HUES6 (cell line): ENCODE results near the gene NOL4L.

ENCODE experiments used
- H3K27ac ChIP-seq: 2 replicates; pipeline ENCODE4 v1.7.0; 2013; ENCODE audit warnings: low read depth, mild to moderate bottlenecking, low read length, inconsistent platforms
- H3K27me3 ChIP-seq: 2 replicates; pipeline ENCODE4 v1.6.1; 2013; ENCODE audit warnings: low read length; ENCODE audit not compliant: control insufficient read depth, insufficient read depth
- H3K36me3 ChIP-seq: 2 replicates; pipeline ENCODE4 v1.6.1; 2013; ENCODE audit warnings: low read length; ENCODE audit not compliant: control insufficient read depth, insufficient read depth
- H3K4me1 ChIP-seq: 2 replicates; pipeline ENCODE4 v1.6.1; 2013; ENCODE audit warnings: low read length; ENCODE audit not compliant: control insufficient read depth, insufficient read depth
- H3K4me3 ChIP-seq: 2 replicates; pipeline ENCODE4 v1.5.1; 2013; ENCODE audit warnings: low read depth, low read length
- H3K9ac ChIP-seq: one replicate; pipeline ENCODE4 v1.6.1; 2013; ENCODE audit warnings: mild to moderate bottlenecking, low read length
- H3K9me3 ChIP-seq: 2 replicates; pipeline ENCODE4 v1.6.1; 2013; ENCODE audit warnings: low read depth, low read length; ENCODE audit not compliant: control insufficient read depth, insufficient read depth

NOL4L gene

DNA sequence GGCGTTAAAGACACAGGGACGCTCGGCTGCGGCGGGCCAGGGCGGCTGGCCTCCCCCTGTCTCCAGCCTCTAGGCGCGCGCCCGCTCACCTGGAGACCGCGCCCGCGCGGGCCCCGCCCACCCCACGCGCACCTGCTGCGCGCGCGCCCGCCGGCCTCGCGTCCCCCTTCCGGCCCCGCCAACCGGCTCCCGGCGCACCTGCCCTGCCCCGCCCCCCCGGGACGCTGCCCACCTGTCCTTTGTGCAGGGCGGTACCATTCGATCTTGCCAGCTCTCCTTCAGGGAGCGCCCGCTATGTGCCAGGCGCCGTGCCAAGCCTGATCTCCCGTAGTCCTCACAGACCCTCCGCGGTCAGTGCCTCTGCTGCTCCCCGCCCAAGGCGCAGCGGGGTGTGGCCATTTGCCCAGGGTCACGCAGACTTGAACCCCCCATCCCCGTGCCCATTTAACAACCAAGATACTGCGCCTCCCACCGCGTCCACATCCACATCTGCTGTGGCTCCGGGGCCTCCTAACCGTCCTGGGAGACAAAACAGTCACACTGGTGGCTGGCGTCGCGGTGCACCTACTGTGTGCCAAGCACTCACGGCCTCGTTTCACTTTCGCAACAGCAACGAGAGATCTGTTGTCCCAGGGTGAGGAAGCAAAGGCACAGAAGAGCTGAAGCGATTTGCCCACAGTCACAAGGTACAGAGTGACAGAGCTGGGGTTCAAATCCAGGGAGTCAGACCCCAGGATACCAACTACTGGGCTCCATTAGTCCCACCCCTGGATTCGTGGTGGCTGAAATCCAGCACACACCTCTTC is 48.1 kb downstream of the NOL4L start:
- Histone ChIP-seq H3K36me3 (no peaks in the 10 kb centered on the region), H3K27ac (no peak overlapping the region), H3K9ac (no peak overlapping the region), H3K4me3 (peak overlapping the region; percentile 53), H3K27me3 (peaks cover 40% of the 10 kb centered on the region), H3K9me3 (no peaks in the 10 kb centered on the region), H3K4me1 (peaks cover 49% of the 10 kb centered on the region)

DNA sequence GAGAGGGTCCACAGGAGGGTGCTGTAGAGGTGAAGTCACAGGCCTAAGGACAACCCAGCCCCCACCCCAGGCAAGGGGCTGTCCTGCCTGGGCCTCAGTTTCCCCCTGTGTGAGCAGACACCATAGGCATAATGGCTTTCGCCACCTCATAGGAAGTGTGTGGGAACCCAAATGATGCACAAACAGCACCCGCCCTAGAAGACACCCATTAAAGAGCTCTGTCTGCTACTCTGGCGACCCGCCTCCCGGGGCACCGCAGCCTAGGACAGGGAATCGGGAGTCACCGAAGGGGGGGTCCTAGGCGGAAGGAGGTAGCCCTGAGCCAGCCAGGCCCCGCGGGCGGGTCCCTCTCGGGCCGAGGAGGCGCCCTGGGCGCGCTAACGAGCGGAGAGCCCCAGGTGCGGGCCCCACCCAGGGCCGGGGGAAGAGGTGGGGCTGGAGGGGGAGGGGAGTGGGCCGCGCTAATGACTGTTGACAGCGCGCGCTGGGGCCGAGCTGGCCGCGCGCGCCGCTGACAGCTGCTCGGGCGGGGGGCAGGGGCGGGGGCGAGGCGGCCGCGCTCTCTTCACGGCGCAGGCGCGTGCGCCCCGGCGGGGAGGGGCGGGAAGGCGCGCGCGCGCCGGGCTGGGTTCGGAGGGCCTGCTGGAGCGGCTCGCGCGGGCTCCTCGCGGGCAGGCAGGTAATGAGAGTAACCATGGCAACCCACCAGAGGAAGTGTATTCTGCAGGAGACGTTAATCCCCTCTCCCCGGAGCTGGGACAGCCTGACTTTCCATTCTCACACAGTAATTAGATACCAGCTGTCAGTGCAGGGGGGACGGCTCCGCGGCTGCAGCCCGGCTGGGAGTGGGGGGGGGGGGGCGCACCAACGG is 48.9 kb downstream of the NOL4L start:
- peak overlapping the region; percentile 57 for H3K4me3 ChIP-seq
- H3K9me3 ChIP-seq = no peaks in the 10 kb centered on the region
- H3K9ac ChIP-seq = no peak overlapping the region
- H3K27me3 ChIP-seq = peaks cover 40% of the 10 kb centered on the region
- H3K27ac ChIP-seq = no peak overlapping the region
- peaks cover 42% of the 10 kb centered on the region for H3K4me1 ChIP-seq
- H3K36me3 ChIP-seq = no peaks in the 10 kb centered on the region

DNA sequence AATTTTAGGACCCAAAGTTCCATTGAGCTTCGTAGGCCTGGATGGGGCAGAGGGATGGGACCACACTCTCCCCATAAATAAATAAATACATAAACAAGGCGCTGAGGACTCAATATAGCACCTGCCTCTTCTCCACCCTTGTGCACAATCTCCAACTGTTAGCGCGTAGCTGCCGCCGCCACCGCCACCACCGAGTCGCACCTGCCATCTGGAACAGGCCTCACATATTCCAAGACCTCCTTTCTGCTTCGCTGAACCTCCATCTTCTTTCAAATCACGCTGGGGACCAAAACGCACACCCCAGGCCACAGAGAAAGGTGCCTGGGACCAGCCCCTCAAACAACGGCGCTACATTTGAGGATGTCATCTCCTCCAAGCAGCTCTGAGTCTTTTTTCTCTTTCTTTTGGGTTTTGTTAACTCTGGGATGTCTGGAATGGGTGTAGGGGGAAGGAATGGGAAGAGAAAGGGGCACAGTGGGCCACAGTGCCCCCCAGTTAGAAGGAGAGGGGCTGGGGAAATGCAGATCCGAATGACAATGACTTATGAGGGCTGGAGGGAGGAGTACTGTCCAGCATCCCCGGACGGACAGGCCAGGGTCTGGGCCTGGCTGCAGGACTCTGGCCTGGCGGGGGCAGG is 49.7 kb downstream of the NOL4L start:
- no peak overlapping the region for H3K27ac ChIP-seq
- peaks cover 40% of the 10 kb centered on the region for H3K27me3 ChIP-seq
- H3K4me1 ChIP-seq = peaks cover 42% of the 10 kb centered on the region
- H3K4me3 ChIP-seq = peak overlapping the region; percentile 57
- H3K36me3 ChIP-seq = no peaks in the 10 kb centered on the region
- H3K9me3 ChIP-seq = no peaks in the 10 kb centered on the region
- no peak overlapping the region for H3K9ac ChIP-seq

DNA sequence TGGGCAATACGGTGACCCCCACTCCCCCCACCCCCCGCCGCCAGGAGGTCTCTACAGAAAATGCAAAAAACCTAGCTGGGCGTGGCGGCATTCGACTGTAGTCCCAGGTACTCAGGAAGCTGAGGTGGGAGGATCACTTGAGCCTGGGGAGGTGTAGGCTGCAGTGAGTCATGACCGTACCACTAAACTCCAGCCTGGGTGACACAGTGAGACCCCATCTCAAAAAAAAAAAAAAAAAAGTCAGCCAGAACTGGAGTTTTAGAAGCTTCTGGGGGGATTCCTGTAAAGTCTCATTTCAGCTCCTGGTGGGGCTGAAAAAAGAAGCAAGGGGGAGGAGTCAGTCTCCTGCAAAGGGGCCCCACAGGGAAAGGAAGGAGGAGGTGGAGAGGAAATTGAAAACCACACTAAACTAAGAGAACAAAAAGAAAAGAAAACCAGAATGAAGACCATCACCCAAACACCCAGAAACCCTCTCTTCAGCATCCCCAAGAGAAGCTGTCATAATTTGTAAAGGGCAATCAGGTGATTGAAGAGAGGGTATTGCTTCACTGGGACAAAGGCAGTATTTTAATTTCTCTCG is 50.4 kb downstream of the NOL4L start:
- Histone ChIP-seq H3K27ac (no peak overlapping the region), H3K27me3 (peaks cover 40% of the 10 kb centered on the region)

DNA sequence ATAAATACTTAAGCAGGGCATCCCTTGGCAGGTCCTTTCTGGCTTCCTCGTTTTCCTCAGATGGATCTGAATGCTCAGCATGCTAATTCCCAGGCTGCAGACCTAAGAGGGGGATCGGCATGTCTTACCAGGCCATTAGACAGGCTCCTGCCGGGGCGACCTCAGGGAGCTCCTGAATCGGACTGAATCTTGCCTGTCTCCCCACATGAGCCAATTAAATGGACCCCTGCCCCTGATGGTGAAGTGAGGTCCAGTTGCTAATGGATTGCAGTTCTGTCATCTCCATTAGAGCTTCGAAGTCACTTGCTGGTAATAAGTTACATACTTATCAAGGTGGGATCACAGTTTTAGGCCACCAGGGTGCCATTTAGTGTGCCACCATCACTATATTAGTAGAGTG is 51.4 kb downstream of the NOL4L start:
- Histone ChIP-seq H3K27ac (no peak overlapping the region), H3K4me3 (no peak overlapping the region), H3K4me1 (peaks cover 38% of the 10 kb centered on the region), H3K9ac (no peak overlapping the region), H3K9me3 (no peaks in the 10 kb centered on the region), H3K27me3 (peaks cover 43% of the 10 kb centered on the region), H3K36me3 (no peaks in the 10 kb centered on the region)

More for the DNA sequence above, 50.4 kb downstream of the NOL4L start:
- H3K9me3 ChIP-seq = no peaks in the 10 kb centered on the region
- H3K36me3 ChIP-seq = no peaks in the 10 kb centered on the region
- H3K4me1 ChIP-seq = peaks cover 42% of the 10 kb centered on the region
- H3K4me3 ChIP-seq = no peak overlapping the region
- no peak overlapping the region for H3K9ac ChIP-seq

DNA sequence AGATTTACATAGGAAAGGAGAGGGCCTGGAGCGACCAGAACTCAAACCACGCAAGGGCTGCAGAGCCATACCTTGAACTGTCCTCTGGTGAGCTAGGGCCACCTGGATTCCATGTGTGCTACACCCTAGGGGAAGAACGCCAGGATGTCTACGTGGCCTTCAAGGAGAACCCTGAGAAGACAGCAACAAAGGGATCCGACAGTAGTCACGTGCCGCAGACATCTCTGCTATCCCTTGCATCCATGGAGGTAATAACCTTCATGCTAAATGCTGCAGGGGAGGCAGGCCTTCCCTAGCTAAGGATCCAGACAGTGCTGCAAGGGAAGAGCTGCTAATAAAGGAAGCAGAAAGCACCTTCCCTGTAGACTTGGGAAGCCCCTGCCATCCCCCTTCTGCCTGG is 52.9 kb downstream of the NOL4L start:
- H3K27me3 ChIP-seq = peaks cover 45% of the 10 kb centered on the region
- no peaks in the 10 kb centered on the region for H3K36me3 ChIP-seq
- H3K4me3 ChIP-seq = no peak overlapping the region
- peaks cover 40% of the 10 kb centered on the region for H3K4me1 ChIP-seq
- no peak overlapping the region for H3K27ac ChIP-seq
- H3K9ac ChIP-seq = no peak overlapping the region
- no peaks in the 10 kb centered on the region for H3K9me3 ChIP-seq

DNA sequence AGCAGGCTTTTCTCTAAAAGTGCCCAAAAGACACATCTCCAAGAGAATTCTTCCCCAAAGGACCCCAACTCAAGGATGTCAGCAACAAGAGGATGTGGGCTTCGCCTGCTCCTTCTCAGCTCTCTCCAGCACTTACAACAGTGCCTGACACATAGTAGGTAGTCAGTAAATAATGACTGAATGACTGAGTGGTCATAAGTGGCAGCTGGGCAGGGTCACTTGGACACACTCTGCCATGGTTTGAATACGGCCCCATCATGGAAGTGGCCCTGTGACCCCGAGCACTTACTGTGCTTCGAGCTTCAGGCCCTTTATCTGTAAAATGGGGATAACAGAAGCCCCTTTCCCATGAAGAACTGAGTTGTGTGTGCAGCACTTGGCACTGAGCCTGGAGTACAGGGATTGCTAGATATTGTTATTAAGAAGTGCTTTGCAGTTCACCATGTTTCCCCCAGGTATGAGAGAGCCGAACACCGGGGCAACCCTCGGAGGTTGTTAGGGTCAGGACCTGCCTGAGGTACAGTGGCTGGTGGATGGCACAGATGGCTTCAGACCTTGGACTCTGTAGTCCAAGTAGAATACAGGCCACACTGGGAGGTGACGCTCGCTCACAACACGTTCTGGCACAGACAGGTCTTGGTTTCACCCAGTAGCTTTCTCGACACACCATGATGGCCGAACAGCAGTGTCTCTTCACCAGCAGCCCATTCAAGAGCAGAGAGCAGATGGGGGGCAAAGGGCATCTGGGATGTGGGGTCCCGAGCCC is 56.0 kb downstream of the NOL4L start:
- H3K36me3 ChIP-seq = no peaks in the 10 kb centered on the region
- H3K4me1 ChIP-seq = peaks cover 19% of the 10 kb centered on the region; the same call in 1 of the 2 replicates
- no peak overlapping the region for H3K9ac ChIP-seq
- H3K9me3 ChIP-seq = no peaks in the 10 kb centered on the region
- H3K27me3 ChIP-seq = peaks cover 31% of the 10 kb centered on the region; the same call in 1 of the 2 replicates
- no peak overlapping the region for H3K27ac ChIP-seq
- H3K4me3 ChIP-seq = no peak overlapping the region

DNA sequence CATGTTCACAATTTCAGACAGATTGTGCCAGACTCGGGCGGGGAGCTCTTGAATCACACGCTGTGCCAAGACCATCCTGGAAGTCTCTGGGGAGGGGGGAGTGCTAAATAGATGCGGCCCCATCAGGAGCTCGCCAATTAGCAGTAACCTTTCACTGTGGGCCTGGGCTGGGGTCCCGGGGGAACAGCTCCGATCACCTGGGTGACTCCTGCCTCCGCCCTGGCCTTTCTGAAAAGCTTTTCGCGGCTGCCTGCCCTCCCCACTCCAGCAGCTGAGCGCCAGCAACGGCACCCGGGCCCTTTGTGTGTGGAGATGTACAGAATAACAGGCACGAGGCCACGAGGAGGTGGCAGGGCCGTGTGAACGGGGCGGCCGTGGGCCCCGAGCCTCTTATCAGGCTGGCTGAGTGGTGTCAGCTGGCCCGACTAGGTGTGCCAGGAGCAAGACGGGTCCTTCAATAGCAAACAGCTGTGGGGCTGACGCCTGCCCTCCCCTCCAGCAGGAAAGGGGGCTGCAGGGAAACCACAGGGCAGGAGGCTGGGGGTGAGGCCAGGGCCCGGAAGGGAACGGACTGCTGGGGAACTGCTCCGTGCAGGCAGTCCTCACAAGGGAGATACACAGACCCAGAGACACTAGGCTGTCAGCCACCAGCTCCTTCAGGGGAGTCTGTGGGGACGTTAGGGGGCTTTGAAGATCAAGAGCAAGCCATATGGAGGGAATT is 56.8 kb downstream of the NOL4L start:
- Histone ChIP-seq H3K9me3 (no peaks in the 10 kb centered on the region), H3K4me3 (no peak overlapping the region), H3K9ac (no peak overlapping the region), H3K27ac (no peak overlapping the region), H3K36me3 (no peaks in the 10 kb centered on the region), H3K4me1 (peaks cover 23% of the 10 kb centered on the region; the same call in 1 of the 2 replicates), H3K27me3 (peaks cover 25% of the 10 kb centered on the region; the same call in 1 of the 2 replicates)

DNA sequence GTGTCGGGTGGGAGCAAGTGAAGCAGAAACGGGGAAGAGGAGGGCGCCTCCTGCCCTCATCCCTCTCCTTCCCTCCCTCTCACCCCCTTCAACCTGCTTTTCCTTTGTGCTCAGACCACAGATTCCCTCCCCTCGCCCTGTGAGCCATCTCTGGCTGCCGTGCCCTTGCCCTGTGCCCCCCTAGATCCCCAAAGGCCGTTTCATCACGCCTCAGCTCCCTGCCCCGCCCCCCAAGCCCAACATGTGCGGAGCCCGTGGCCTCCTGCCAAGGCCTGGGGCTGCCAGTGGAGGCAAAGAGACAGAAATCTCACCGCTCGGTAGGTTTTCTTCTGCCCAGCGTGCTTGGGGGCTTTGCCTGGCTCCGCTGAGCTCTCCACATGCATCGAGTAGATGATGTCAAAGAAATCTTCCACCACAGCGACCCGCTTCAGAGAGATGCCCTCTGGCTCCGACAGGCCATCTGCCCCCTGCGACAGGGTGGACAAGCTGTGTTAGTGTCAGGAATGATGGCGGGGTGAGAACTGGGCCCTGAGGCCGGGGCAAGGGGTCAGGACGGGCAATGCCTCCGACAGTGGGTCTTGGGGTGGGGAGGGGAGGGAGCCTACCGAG is 57.6 kb downstream of the NOL4L start:
- peaks cover 23% of the 10 kb centered on the region; the same call in 1 of the 2 replicates for H3K4me1 ChIP-seq
- H3K9me3 ChIP-seq = no peaks in the 10 kb centered on the region
- peaks cover 25% of the 10 kb centered on the region; the same call in 1 of the 2 replicates for H3K27me3 ChIP-seq
- no peak overlapping the region for H3K4me3 ChIP-seq
- H3K9ac ChIP-seq = no peak overlapping the region
- no peak overlapping the region for H3K27ac ChIP-seq
- H3K36me3 ChIP-seq = no peaks in the 10 kb centered on the region
